GM12875 (cell line): Measurements from ENCODE around the gene SCFD1.

Experiments used
- H3K4me3 ChIP-seq: one replicate; pipeline ENCODE4 v1.5.1; 2011; ENCODE audit warnings: low read depth, low read length, control low read depth
- CTCF ChIP-seq: IDR thresholded peaks from 2 replicates; pipeline ENCODE4 v1.5.1; 2011; ENCODE audit warnings: low read depth, mild to moderate bottlenecking, control low read depth, inconsistent platforms, low read length, moderate library complexity, borderline replicate concordance; ENCODE audit not compliant: insufficient read depth

The SCFD1 gene

GRCh38 chr14:30737916-30738315, 115.8 kb downstream of the SCFD1 start:
- no peak overlapping the region for H3K4me3 ChIP-seq
- TF ChIP-seq CTCF: no peak

- TF ChIP-seq CTCF: no peak
- H3K4me3 ChIP-seq: no peak overlapping the region
These were observed 116.9 kb downstream of the SCFD1 start for GRCh38 chr14:30738978-30739377.

- TF ChIP-seq CTCF: no peak
- H3K4me3 ChIP-seq: no peak overlapping the region
These were observed 126.2 kb downstream of the SCFD1 start for GRCh38 chr14:30748343-30748742.

GRCh38 chr14:30751646-30752416, 129.7 kb downstream of the SCFD1 start:
- no peak overlapping the region for H3K4me3 ChIP-seq
- TF ChIP-seq CTCF: no peak; the same call in 1 of the 2 replicates

- H3K4me3 ChIP-seq: no peak overlapping the region
- TF ChIP-seq CTCF: no peak
These were observed 131.3 kb downstream of the SCFD1 start for GRCh38 chr14:30753452-30753851.

GRCh38 chr14:30754778-30755177, 132.7 kb downstream of the SCFD1 start:
- no peak for TF ChIP-seq CTCF
- no peak overlapping the region for H3K4me3 ChIP-seq

GRCh38 chr14:30756594-30756993, 134.5 kb downstream of the SCFD1 start:
- no peak overlapping the region for H3K4me3 ChIP-seq

More at GRCh38 chr14:30756594-30756993, 134.5 kb downstream of the SCFD1 start:
- no peak for TF ChIP-seq CTCF
